Measurements from ENCODE around the gene TMUB1.
"Not testable (repeated sequence)": the region's sequence is repeated elsewhere in the genome, so short reads cannot be mapped to it uniquely, and the experiment has no call there.

Gene TMUB1

DNA sequence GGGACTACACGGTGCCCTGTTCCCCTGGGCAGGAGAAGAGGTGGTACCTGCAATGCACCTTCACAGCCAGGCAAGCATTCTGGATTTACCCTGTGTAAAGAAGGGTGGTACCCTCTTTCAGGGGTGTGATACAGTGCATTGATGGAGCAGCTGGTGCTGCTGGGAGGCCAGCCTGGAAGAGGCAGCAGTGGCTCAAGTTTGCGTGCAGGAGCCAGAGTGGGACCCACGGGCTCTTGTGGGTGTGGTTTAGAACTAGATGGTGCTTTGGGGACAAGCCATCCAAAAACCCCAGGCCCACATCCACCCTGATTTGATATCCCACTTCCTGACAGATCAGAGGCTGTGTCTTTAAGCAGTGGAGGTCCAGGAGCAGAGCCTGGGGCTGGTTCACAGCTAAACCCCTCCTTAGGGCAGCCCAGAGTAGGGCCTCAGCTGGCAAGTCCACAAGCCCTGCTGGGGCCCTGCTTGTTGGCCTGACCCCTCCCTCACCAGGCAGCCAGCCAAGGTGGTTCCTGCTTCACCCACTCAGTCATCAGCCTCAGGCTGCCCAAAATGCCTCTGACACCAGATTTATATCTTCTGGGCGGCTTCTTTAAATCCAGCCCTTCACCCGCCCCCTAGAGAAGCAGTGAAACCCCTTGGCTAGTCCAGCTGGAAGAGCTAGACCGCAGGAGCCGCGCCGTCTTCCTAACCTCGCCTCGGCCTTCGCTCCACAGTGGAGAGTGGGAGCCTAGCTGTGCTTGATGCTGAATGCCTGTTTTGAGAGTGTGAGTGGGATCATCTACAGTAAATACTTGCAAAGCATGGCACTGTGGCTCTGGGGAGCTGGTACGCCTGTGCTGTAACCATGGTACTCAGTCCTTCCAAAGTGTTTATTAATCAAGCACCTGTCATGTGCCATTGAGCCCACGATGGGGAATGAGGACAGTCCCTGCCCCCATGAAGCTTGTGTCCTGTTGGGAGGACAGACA lies 36.4 kb downstream of the TMUB1 start:
- in situ Hi-C loops (cut with HindIII; ENCODE audit: low pct_ligation_motif_present, low pct_unique_long_range_greater_than_20kb, low sequenced_read_pairs), result no loop called here
- DNase-seq, result no peak

DNA sequence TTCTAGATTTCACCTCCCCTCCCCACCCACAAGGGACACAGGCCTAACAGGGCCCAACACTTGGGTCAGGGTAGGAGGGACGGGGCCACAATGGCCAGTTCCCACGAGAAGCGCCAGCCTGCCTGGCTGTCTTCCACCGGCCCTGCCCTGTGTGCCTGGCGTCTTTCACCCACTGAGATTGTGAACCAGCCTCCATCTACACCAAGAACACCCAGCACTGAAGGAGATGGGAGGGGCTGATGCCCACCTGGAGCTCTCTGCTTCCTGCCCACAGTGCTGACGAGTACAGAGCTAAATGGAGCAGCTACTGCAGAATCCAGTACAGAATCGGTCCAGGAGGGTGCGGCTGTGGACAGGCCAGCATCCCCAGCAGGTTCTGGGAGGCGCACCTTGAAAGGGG lies 37.3 kb downstream of the TMUB1 start:
- DNase-seq, result no peak
- in situ Hi-C loops (cut with HindIII; ENCODE audit: low pct_ligation_motif_present, low pct_unique_long_range_greater_than_20kb, low sequenced_read_pairs), result no loop called here

- in situ Hi-C loops (cut with HindIII; ENCODE audit: low pct_ligation_motif_present, low pct_unique_long_range_greater_than_20kb, low sequenced_read_pairs), result no loop called here
- DNase-seq, result no peak
Observed at GRCh38 chr7:151045262-151045661, 38.0 kb downstream of the TMUB1 start.

- DNase-seq, result no peak
- in situ Hi-C loops (cut with HindIII; ENCODE audit: low pct_ligation_motif_present, low pct_unique_long_range_greater_than_20kb, low sequenced_read_pairs), result no loop called here
Observed at GRCh38 chr7:151043959-151044358, 39.3 kb downstream of the TMUB1 start.

- in situ Hi-C loops (cut with HindIII; ENCODE audit: low pct_ligation_motif_present, low pct_unique_long_range_greater_than_20kb, low sequenced_read_pairs); DNase-seq: not testable (repeated sequence)
Observed at GRCh38 chr7:151043449-151043848, 39.8 kb downstream of the TMUB1 start.

- in situ Hi-C loops (cut with HindIII; ENCODE audit: low pct_ligation_motif_present, low pct_unique_long_range_greater_than_20kb, low sequenced_read_pairs), result no loop called here
- DNase-seq, result no peak
Observed at GRCh38 chr7:151040616-151041375, 42.5 kb downstream of the TMUB1 start.

GRCh38 chr7:151039850-151040548 lies 43.3 kb downstream of the TMUB1 start:
- in situ Hi-C loops (cut with HindIII; ENCODE audit: low pct_ligation_motif_present, low pct_unique_long_range_greater_than_20kb, low sequenced_read_pairs), result no loop called here
- DNase-seq, result no peak

- peak; percentile 96 for DNase-seq
- in situ Hi-C loops (cut with HindIII; ENCODE audit: low pct_ligation_motif_present, low pct_unique_long_range_greater_than_20kb, low sequenced_read_pairs), result no loop called here
Observed at GRCh38 chr7:151038951-151039849, 44.1 kb downstream of the TMUB1 start.

DNA sequence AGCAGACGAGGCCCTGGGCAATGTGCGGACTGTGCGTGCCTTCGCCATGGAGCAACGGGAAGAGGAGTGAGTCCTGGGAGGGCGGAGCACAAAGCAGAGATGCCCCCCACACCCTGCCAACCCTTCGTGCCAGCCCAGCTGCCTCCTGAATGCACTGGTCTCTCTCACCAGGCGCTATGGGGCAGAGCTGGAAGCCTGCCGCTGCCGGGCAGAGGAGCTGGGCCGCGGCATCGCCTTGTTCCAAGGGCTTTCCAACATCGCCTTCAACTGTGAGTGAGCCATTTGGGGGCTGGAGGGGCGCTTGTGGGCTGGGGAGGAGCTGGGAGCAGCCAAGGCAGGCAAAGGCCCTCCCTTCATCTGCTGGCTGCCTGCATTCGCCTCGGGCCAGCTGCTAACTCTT lies 47.4 kb downstream of the TMUB1 start:
- DNase-seq, result no peak
- in situ Hi-C loops (cut with HindIII; ENCODE audit: low pct_ligation_motif_present, low pct_unique_long_range_greater_than_20kb, low sequenced_read_pairs), result no loop called here

DNA sequence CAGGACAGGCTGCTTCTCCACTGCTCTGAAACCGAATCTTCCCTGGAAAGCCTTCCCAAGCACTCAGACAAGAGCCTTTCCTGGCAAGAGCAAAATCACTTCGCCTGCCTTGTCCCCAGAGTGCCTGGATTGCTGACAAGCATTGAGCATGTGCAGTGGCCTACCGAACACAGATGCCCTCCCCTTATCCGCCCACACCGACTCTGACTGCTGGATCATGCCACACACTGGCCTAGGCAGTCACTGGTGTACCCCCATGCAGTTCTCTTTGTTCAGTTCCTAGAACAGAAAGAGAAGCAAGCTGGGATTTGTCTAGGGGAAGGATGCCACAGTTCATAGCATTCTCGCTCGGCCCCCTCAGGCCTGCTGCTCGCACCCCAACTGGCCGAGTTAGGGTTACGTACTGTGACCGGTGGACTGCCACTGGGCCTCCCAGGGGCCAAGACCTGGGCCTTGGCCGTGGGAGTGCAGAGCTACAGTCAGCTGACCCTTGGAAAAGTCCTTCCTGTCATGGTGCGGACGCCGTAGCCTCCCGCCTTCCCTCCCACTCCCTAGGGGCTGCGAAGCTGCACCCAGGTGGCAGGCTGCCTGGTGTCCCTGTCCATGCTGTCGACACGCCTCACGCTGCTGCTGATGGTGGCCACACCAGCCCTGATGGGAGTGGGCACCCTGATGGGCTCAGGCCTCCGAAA lies 48.1 kb downstream of the TMUB1 start:
- no peak for DNase-seq
- in situ Hi-C loops (cut with HindIII; ENCODE audit: low pct_ligation_motif_present, low pct_unique_long_range_greater_than_20kb, low sequenced_read_pairs), result no loop called here

DNA sequence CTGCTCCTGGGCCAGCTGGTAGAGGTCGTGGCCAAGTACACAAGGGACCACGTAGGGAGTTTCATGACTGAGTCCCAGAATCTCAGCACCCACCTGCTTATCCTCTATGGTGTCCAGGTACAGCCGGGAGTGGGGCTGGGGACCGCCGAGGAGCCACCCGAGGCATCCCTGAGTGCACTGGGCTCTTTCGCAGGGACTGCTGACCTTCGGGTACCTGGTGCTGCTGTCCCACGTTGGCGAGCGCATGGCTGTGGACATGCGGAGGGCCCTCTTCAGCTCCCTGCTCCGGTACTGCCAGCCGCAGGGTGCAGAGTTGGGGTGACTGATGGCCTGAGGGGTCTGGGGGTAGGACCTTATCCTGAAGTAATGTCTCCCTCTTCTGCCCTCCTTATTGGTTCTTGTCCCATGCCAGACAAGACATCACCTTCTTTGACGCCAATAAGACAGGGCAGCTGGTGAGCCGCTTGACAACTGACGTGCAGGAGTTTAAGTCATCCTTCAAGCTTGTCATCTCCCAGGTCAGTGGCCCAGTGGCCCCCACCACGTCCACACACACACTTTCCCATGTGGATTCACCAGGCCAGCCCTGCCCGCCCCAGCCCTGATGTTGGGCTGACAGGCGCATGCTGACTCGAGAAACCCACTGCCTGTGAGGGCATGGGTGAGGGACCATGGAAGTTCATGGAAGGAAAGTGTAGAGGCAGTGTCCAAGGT lies 48.8 kb downstream of the TMUB1 start:
- no peak for DNase-seq
- in situ Hi-C loops (cut with HindIII; ENCODE audit: low pct_ligation_motif_present, low pct_unique_long_range_greater_than_20kb, low sequenced_read_pairs), result no loop called here

- in situ Hi-C loops (cut with HindIII; ENCODE audit: low pct_ligation_motif_present, low pct_unique_long_range_greater_than_20kb, low sequenced_read_pairs), result no loop called here
- DNase-seq, result no peak
Observed at GRCh38 chr7:151033864-151034249, 49.4 kb downstream of the TMUB1 start.

DNA sequence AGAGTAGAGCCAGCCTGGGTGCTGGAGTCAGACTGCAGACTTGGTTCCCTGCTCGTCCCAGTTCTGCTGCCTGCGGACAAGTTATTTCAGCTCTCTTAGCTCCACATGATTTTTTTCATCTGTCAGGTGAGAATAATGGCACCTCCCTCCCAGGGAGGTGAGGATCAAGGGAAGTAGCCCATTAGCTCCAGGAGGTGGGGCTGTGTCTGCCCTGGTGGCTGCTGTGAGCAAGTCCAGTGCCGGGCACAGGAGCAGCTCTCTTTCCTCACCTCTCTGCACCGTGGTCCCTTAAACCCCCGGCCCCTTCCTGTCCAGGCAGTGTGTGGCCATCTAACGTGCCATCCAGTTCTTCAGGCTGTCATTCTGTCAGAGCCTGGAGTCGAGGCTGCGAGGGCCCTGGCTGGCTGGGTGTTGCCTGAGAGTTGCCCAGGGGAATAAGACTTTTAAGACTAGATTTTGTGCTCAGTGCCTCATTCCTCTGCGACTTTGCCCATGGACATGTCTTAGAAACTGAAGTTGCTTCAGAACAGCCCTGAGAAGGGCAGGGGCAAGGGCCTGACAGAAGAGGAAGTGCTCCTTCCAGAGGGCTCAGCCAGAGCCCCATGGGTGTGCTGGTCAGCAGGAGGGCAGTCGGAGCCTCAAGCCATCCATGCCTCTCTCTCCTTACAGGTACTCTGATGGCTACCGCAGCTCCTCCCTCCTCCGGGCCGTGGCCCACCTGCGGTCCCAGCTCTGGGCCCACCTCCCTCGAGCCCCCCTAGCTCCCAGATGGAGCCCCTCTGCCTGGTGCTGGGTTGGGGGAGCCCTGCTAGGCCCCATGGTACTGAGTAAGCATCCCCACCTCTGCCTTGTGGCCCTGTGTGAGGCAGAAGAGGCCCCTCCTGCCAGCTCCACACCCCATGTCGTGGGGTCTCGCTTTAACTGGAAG lies 50.1 kb downstream of the TMUB1 start:
- peak; percentile 39 for DNase-seq
- in situ Hi-C loops (cut with HindIII; ENCODE audit: low pct_ligation_motif_present, low pct_unique_long_range_greater_than_20kb, low sequenced_read_pairs), result no loop called here

Measured in ACHN (cell line).